KG1 (cell line): ENCODE measurements around the gene GPR171.
"Not testable (repeated sequence)": the region's sequence is repeated elsewhere in the genome, so short reads cannot be mapped to it uniquely, and the experiment has no call there.

ENCODE experiments used
- DNase-seq: peaks from one replicate; lab custom pipeline; 2025; lab: John Stamatoyannopoulos, UW

GPR171 gene

DNA sequence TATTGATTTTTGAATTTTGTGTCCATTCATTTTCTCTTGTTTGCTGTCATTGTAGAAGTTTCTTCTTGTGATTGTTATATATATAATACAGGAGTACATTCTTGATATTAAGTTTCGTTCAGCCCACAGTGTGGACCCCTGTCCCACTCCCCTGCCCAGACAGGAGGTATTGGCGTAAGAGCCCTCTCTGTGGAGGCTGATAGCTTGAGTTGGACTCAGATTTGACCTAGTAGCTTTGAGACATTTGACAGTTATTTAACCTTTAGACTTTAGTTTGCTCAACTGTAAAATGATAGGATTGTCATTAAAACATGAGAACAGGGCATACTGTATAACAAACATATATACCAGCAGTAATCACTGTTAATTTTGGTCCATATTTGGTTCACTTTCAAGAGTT is 27.1 kb downstream of the GPR171 start:
- no peak for DNase-seq

GRCh38 chr3:151174351-151174750 is 28.7 kb downstream of the GPR171 start:
- no peak for DNase-seq

- peak; percentile 63 for DNase-seq
Measured at GRCh38 chr3:151171145-151171757, 31.8 kb downstream of the GPR171 start.

- not testable (repeated sequence) for DNase-seq
Measured at GRCh38 chr3:151169948-151170679, 32.9 kb downstream of the GPR171 start.

DNA sequence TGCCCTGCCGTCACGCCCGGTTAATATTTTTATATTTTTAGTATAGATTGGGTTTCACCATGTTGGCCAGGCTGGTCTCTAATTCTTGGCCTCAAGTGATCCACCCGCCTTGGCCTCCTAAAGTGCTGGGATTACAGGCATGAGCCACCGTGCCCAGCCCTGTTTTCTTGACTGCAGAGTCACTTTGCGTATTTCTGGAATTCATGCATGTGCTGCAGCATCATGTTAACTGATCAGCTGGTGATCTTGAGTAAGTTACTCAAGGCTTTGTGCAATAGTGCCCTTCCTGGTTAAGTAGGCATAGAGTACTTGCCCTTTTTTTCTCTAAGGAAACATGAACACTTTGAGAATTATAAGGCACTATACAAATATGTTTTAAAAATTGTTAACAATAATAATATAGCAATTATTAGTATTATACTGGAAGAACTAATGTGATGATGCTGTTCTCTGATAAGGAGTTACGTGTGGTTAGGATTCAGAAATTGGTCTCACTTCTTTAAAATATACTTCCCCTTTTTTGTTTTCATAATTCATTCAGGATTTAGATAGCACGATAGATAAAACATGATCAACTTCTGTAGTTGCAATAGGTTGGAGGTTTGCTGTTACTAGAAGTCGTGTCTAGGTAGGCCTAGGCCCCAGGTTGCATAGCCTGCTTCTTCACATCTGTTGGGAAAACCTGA is 33.6 kb downstream of the GPR171 start:
- DNase-seq = peak; percentile 67

DNA sequence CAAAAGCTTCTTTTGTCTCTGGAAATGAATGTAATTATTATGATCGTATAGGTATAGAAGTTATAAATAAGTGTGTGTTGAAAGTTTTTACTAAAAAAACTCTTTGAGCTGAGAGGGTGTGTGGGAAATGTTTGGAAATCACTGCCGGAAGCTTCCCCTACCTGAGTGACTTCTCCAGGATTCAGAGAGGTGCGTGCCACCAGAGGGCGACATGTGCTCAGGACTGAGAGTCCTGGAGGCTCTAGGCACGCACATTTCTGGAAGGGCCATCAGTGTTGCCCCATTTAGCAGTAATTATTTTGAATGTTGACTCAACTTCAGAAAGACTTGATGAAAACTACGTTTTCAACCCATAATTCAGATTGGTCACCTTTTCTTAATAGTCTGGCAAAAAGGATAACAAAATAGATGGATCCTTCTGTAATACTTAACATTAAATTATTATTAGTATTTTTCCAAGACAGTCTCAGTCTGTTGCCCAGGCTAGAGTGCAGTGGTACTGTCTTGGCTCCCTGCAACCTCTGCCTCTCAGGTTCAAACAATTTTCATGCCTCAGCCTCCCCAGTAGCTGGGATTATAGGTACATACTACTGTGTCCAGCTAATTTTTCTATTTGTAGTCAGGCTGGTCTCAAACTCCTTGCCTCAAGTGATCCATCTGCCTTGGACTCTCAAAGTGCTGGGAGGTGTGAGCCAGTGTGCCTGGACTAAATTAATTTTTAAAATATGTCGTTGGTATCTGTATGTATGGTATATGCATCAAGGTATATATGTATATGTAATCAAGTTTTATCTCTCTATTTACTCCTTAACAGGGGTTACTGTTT is 34.5 kb downstream of the GPR171 start:
- peak; percentile 51 for DNase-seq

GRCh38 chr3:151166161-151166560 is 36.9 kb downstream of the GPR171 start:
- no peak for DNase-seq

GRCh38 chr3:151165226-151165625 is 37.8 kb downstream of the GPR171 start:
- DNase-seq = no peak

GRCh38 chr3:151159806-151160205 is 43.2 kb downstream of the GPR171 start:
- no peak for DNase-seq

GRCh38 chr3:151156618-151157216 is 46.3 kb downstream of the GPR171 start:
- DNase-seq = peak; percentile 55

DNA sequence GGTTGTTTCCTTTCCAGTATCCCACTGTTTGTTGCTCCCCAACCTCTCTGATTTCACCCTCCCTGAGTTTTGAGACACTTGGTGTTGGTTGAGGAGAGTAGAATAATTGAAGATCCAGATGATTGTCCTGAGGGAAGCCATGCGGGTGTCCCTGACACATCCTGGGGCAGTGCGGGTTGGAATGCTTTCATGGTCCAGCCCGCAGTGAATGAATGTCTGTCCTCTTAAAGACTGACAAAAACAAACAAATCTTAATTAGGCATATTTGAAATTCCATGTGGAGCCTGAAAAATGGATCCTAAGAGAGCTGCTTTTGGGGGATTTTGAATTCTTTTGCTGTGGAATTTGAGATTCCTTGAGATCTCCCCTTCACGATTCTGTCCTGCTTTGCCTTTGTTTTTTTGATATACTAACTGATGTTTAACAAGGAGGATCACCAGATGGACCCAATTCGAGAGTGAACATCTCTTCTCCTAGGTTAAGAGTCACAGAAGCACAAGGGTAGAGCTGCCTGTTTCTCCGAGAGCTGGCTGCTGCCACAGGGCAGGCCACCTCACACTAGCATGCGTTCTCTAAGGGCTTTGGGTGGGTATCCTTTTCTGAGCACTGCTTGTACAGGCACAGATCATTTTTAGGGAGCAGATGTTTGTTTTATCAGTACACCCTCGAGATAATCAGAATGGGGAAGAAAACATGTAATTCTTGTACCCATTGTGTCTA is 47.4 kb downstream of the GPR171 start:
- no peak for DNase-seq

DNA sequence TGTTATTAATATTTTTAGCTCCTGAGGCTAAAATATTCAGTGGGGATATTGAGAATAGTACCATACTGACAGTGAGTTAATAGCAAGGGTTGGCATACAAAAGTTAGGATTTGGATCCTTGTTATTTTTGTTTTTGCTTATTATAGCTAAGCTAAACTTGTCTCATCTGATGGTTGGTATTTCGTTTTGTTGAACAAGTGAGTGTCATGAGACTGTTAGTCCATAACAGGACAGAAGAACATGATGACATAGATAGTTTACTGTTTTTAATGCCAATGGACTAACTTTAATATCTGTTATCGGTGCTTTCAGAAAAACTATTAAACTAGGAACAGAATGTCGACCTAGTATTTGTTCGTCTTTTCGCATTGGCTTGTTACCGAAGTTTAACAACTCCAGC is 48.5 kb downstream of the GPR171 start:
- no peak for DNase-seq

DNA sequence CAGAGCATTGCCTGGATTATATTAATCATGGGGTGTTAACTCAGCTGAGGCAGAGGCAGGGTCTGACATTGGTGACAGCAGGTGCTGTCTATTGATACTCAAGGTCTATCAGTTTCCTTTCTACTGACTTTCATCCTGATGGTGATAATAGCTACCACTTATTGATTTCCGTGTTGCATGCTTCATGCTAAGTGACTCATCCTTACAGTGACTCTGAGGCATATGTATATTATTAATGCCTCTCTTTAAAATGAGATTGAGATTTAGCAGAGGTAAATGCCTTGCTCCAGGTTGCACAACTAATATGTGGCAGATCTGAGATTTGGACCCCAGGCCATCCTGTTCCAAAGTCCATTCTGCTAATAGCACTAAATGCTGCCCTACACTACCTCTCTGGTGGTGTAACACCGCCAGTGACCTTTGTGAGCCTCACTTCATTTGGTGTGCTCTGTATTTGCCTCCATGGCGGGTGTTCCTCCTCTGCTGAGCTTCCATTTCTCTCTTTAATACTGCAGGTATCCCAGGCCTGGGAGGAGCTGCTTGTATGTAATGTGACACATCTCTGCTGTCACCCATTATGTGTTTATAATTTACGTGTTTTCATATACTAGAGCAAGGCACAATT is 50.4 kb downstream of the GPR171 start:
- DNase-seq = no peak
